Loucy (cell line): ENCODE data around the gene SLC17A6.
A peak's percentile ranks its signal among the peaks of the same experiment; 100 is the strongest.

Experiments used
- H2AFZ ChIP-seq: fragments of 200-600 bp; sonication (generic); 2 replicates; pipeline ENCODE4 v1.6.0; 2016; ENCODE audit warnings: antibody characterized with exemption, mild to moderate bottlenecking, low read length, moderate library complexity
- H3F3A ChIP-seq: fragments of 200-600 bp; 2 replicates; pipeline ENCODE4 v1.6.0; 2016; ENCODE audit warnings: antibody characterized with exemption, low read depth, mild to moderate bottlenecking
- H3K27me3 ChIP-seq: fragments of 200-600 bp; sonication (generic); 2 replicates; pipeline ENCODE4 v1.6.1; 2014; ENCODE audit warnings: low read length, mild to moderate bottlenecking; ENCODE audit not compliant: insufficient read depth, poor library complexity, severe bottlenecking
- H3K36me3 ChIP-seq: fragments of 200-600 bp; sonication (generic); 2 replicates; pipeline ENCODE4 v1.6.1; 2016; ENCODE audit warnings: low read length; ENCODE audit not compliant: insufficient read depth
- H3K4me1 ChIP-seq: fragments of 200-600 bp; sonication (generic); 2 replicates; pipeline ENCODE4 v1.5.1; 2014; ENCODE audit warnings: low read length, mild to moderate bottlenecking; ENCODE audit not compliant: insufficient read depth, poor library complexity, severe bottlenecking
- H3K4me2 ChIP-seq: fragments of 200-600 bp; sonication (generic); 2 replicates; pipeline ENCODE4 v1.6.0; 2014; ENCODE audit warnings: antibody characterized with exemption, low read length, low read depth, mild to moderate bottlenecking; ENCODE audit not compliant: poor library complexity, severe bottlenecking
- H3K4me3 ChIP-seq: fragments of 200-600 bp; sonication (generic); 2 replicates; pipeline ENCODE4 v1.5.1; 2014; ENCODE audit warnings: low read length, mild to moderate bottlenecking, mixed read lengths; ENCODE audit not compliant: poor library complexity, severe bottlenecking
- H3K79me2 ChIP-seq: fragments of 200-600 bp; sonication (generic); 2 replicates; pipeline ENCODE4 v1.6.1; 2014; ENCODE audit warnings: low read length; ENCODE audit not compliant: insufficient read depth
- H3K9ac ChIP-seq: fragments of 200-600 bp; sonication (generic); 2 replicates; pipeline ENCODE4 v1.6.0; 2014; ENCODE audit warnings: mild to moderate bottlenecking, low read depth, low read length, moderate library complexity; ENCODE audit not compliant: poor library complexity, severe bottlenecking
- H3K9me2 ChIP-seq: fragments of 200-600 bp; sonication (generic); replicated peaks from 2 replicates; pipeline ENCODE4 v1.6.1; 2016; ENCODE audit warnings: low read depth, low read length, mixed read lengths
- H3K9me3 ChIP-seq: fragments of 200-600 bp; sonication (generic); 2 replicates; pipeline ENCODE4 v1.6.1; 2014; ENCODE audit warnings: mild to moderate bottlenecking, antibody characterized with exemption, low read length, low read depth; ENCODE audit not compliant: insufficient read depth
- H4K20me1 ChIP-seq: fragments of 200-600 bp; sonication (generic); 2 replicates; pipeline ENCODE4 v1.6.0; 2014; ENCODE audit warnings: antibody characterized with exemption, low read length, mild to moderate bottlenecking; ENCODE audit not compliant: insufficient read depth, poor library complexity, severe bottlenecking
- EZH2phosphoT487 ChIP-seq: fragments of 200-600 bp; IDR thresholded peaks from 2 replicates; pipeline ENCODE4 v1.6.1; 2018; ENCODE audit warnings: antibody characterized with exemption, mild to moderate bottlenecking, moderate library complexity, borderline replicate concordance
- TF ChIP-seq, protein P1 (sequence below): fragments of 200-600 bp; sonication (generic); conservative IDR thresholded peaks from 2 replicates; pipeline ENCODE4 v1.5.1; 2014; ENCODE audit warnings: mild to moderate bottlenecking, antibody characterized with exemption, low read length

Gene SLC17A6

GRCh38 chr11:22337596-22338485 lies at the start of gene SLC17A6:
Gene SLC17A6 (plus strand): TSS chr11:22338381. CDS start chr11:22338534, 153 bp downstream.
- no peaks in the 10 kb centered on the region for H4K20me1 ChIP-seq
- no peak within 1 kb of the TSS for H3K4me3 ChIP-seq
- no peaks in the 10 kb centered on the region for H3F3A ChIP-seq
- TF ChIP-seq EZH2phosphoT487, result no peak
- TF ChIP-seq, protein P1, sequence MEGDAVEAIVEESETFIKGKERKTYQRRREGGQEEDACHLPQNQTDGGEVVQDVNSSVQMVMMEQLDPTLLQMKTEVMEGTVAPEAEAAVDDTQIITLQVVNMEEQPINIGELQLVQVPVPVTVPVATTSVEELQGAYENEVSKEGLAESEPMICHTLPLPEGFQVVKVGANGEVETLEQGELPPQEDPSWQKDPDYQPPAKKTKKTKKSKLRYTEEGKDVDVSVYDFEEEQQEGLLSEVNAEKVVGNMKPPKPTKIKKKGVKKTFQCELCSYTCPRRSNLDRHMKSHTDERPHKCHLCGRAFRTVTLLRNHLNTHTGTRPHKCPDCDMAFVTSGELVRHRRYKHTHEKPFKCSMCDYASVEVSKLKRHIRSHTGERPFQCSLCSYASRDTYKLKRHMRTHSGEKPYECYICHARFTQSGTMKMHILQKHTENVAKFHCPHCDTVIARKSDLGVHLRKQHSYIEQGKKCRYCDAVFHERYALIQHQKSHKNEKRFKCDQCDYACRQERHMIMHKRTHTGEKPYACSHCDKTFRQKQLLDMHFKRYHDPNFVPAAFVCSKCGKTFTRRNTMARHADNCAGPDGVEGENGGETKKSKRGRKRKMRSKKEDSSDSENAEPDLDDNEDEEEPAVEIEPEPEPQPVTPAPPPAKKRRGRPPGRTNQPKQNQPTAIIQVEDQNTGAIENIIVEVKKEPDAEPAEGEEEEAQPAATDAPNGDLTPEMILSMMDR, result no peak
- H3K9me3 ChIP-seq, result no peaks in the 10 kb centered on the region
- no peak within 1 kb of the TSS for H3K9ac ChIP-seq
- no peaks in the 10 kb centered on the region for H3K36me3 ChIP-seq
- H3K79me2 ChIP-seq, result no peaks in the 10 kb centered on the region
- H2AFZ ChIP-seq, result no peak within 1 kb of the TSS
- no peaks in the 10 kb centered on the region for H3K9me2 ChIP-seq
- H3K27me3 ChIP-seq, result no peaks in the 10 kb centered on the region
- no peak within 1 kb of the TSS for H3K4me2 ChIP-seq
- H3K4me1 ChIP-seq, result no peaks in the 10 kb centered on the region

- H3K9ac ChIP-seq, result no peak overlapping the region
- no peaks in the 10 kb centered on the region for H3K36me3 ChIP-seq
- H3K4me1 ChIP-seq, result no peaks in the 10 kb centered on the region
- no peaks in the 10 kb centered on the region for H3K79me2 ChIP-seq
- H3K4me3 ChIP-seq, result no peak overlapping the region
- no peaks in the 10 kb centered on the region for H3K9me3 ChIP-seq
- no peak overlapping the region for H2AFZ ChIP-seq
- H3K27me3 ChIP-seq, result no peaks in the 10 kb centered on the region
- H3K9me2 ChIP-seq, result no peaks in the 10 kb centered on the region
- H4K20me1 ChIP-seq, result no peaks in the 10 kb centered on the region
- TF ChIP-seq, protein P1, result no peak
- no peak for TF ChIP-seq EZH2phosphoT487
- no peaks in the 10 kb centered on the region for H3F3A ChIP-seq
- no peak overlapping the region for H3K4me2 ChIP-seq
These were observed 35.8 kb upstream of the SLC17A6 start for GRCh38 chr11:22302368-22302767.

DNA sequence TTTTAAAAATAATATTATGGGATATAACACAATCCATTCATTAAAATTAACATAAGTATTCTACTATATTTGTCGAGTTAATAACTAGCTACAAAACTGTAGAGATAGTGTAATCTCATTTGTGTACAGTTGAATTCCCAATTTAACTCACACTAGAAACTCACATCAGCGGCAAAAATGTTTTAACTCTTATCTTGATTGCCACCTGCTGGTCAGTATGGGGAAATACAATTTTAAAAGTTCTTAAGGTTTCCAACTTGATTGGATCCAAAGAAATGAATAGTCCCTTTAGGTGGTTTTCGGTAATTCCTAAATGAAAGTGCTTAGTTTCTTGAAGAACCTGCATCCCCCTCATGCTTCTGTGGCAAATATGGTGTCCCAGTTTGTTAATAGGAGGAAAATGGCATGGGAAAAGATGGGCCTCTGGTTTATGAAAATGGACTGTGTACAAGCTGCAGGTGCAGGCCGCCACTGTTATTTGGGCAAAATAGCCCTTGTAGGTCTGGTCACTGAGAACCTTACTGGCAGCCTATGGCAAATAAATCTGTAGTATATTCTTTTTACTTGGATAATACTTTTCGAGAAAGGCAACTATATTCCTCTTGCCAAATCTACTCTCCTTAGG lies 33.7 kb upstream of the SLC17A6 start:
- Histone ChIP-seq H3K36me3 (no peaks in the 10 kb centered on the region), H3K9me3 (no peaks in the 10 kb centered on the region), H3K4me3 (no peak overlapping the region), H3K79me2 (no peaks in the 10 kb centered on the region), H3K9me2 (no peaks in the 10 kb centered on the region), H4K20me1 (no peaks in the 10 kb centered on the region), H3K4me2 (no peak overlapping the region), H3K27me3 (no peaks in the 10 kb centered on the region), H3K9ac (no peak overlapping the region), H3F3A (no peaks in the 10 kb centered on the region), H3K4me1 (no peaks in the 10 kb centered on the region), H2AFZ (no peak overlapping the region)
- TF ChIP-seq, protein P1, result peak; percentile 73
- no peak for TF ChIP-seq EZH2phosphoT487
